HepG2 (cell line): ENCODE results near the gene ANKRD40. TPM values are rescaled to one million over a fixed set of nuclear protein-coding genes. Genes with fewer than 3 reads are reported as not detected.

Experiments used
- ARNTL ChIP-seq: sonication (generic); formaldehyde crosslinking; IDR thresholded peaks from 2 replicates; pipeline ENCODE4 v1.4.0; 2020; ENCODE audit warnings: mild to moderate bottlenecking, missing genetic modification reagents
- CHD2 ChIP-seq: IDR thresholded peaks from 2 replicates; pipeline ENCODE4 v1.6.1; 2011; ENCODE audit warnings: low read depth, low read length, improper control_type of control experiment
- EHMT2 ChIP-seq: fragments of 200-600 bp; sonication (generic); IDR thresholded peaks from 2 replicates; pipeline ENCODE4 v1.7.0; 2017; ENCODE audit warnings: antibody characterized with exemption, low read depth, low read length, borderline replicate concordance
- FLYWCH1 ChIP-seq: sonication (generic); formaldehyde crosslinking; IDR thresholded peaks from 2 replicates; pipeline ENCODE4 v1.8.1; 2023; ENCODE audit warnings: mild to moderate bottlenecking, missing genetic modification reagents
- FOSL1 ChIP-seq: sonication (generic); formaldehyde crosslinking; IDR thresholded peaks from 2 replicates; pipeline ENCODE4 v1.9.0; 2021; ENCODE audit warnings: missing genetic modification reagents, borderline replicate concordance
- FOXK2 ChIP-seq: fragments of 450-650 bp; IDR thresholded peaks from 2 replicates; pipeline ENCODE4 v1.6.1; 2016
- GFI1 ChIP-seq: sonication (generic); formaldehyde crosslinking; IDR thresholded peaks from 2 replicates; pipeline ENCODE4 v1.5.0; 2020; ENCODE audit warnings: missing genetic modification reagents, mild to moderate bottlenecking, borderline replicate concordance
- PRMT3 ChIP-seq: sonication (generic); formaldehyde crosslinking; IDR thresholded peaks from 2 replicates; pipeline ENCODE4 v1.8.1; 2022; ENCODE audit warnings: low read depth, mild to moderate bottlenecking, moderate library complexity, missing genetic modification reagents, borderline replicate concordance
- RARA ChIP-seq: IDR thresholded peaks from 2 replicates; pipeline ENCODE4 v1.6.1; 2016; ENCODE audit warnings: missing genetic modification reagents, missing compliant biosample characterization
- SMAD1 ChIP-seq: sonication (generic); formaldehyde crosslinking; IDR thresholded peaks from 2 replicates; pipeline ENCODE4 v1.4.0; 2020; ENCODE audit warnings: missing genetic modification reagents, low read depth, mild to moderate bottlenecking, borderline replicate concordance
- SOX13 ChIP-seq, 3 experiments: fragments of 450-650 bp in 1 of 3; sonication (generic) in 1 of 3; formaldehyde crosslinking in 1 of 3; IDR thresholded peaks in 2 of 3; conservative IDR thresholded peaks in 1 of 3; 2 replicates each; pipeline versions ENCODE4 v1.5.0 to v1.6.1; 2016 to 2020; ENCODE audit warnings: antibody characterized with exemption in 1 of 3, mild to moderate bottlenecking in 1 of 3, missing compliant biosample characterization in 1 of 3, missing genetic modification reagents in 1 of 3, moderate library complexity in 1 of 3
- SYNCRIP ChIP-seq: fragments of 200-400 bp; formaldehyde crosslinking; IDR thresholded peaks from 2 replicates; pipeline ENCODE4 v1.6.1; 2018; ENCODE audit warnings: mild to moderate bottlenecking, low read depth, low read length; ENCODE audit not compliant: insufficient read depth
- TBL1XR1 ChIP-seq: fragments of 150-350 bp; IDR thresholded peaks from 2 replicates; pipeline ENCODE4 v1.6.1; 2014; ENCODE audit warnings: borderline replicate concordance, low read length; ENCODE audit not compliant: partially characterized antibody
- WIZ ChIP-seq: sonication (generic); formaldehyde crosslinking; IDR thresholded peaks from 2 replicates; pipeline ENCODE4 v1.5.1; 2020; ENCODE audit warnings: mild to moderate bottlenecking, missing genetic modification reagents
- ZNF160 ChIP-seq: sonication (generic); formaldehyde crosslinking; IDR thresholded peaks from 2 replicates; pipeline ENCODE4 v1.8.0; 2022; ENCODE audit warnings: mild to moderate bottlenecking, inconsistent platforms, missing genetic modification reagents
- ZNF207 ChIP-seq: fragments of 450-650 bp; IDR thresholded peaks from 2 replicates; pipeline ENCODE4 v1.6.1; 2016; ENCODE audit warnings: antibody characterized with exemption, borderline replicate concordance
- ZNF230 ChIP-seq: sonication (generic); formaldehyde crosslinking; IDR thresholded peaks from 2 replicates; pipeline ENCODE4 v1.4.0; 2020; ENCODE audit warnings: mild to moderate bottlenecking, missing genetic modification reagents
- ZNF619 ChIP-seq: sonication (generic); formaldehyde crosslinking; IDR thresholded peaks from 2 replicates; pipeline ENCODE4 v1.4.0; 2020; ENCODE audit warnings: mild to moderate bottlenecking, missing genetic modification reagents
- ZNF792 ChIP-seq: IDR thresholded peaks from 2 replicates; pipeline ENCODE4 v1.6.1; 2016
- polyA plus RNA-seq, 8 experiments: library from polyadenylated mRNA; depleted of rRNA in 3 of 8; stranded (reverse) in 7 of 8; unstranded in 1 of 8; fragments of >200 nt; fragmentation: Illumina TruSeq in 4 of 8; extraction: Trizol in 4 of 8; gene quantifications; 2 replicates each; pipeline versions ENCODE4 v1.2.1 to v1.2.3, GENCODE V29; 2011 to 2016; ENCODE audit warnings: low read depth in 4 of 8, missing spikeins in 1 of 8, mixed read lengths in 1 of 8; ENCODE audit not compliant: insufficient read depth in 1 of 8
- total RNA-seq, 5 experiments: library from RNA; depleted of rRNA; stranded (reverse); fragments of >200 nt; fragmentation: Illumina TruSeq; extraction: Trizol; gene quantifications; 2 replicates each; pipeline ENCODE4 v1.2.3, GENCODE V29; 2016; ENCODE audit warnings: low read depth in 1 of 5
- TF ChIP-seq, protein P1 (sequence below): sonication (generic); formaldehyde crosslinking; IDR thresholded peaks from 2 replicates; pipeline ENCODE4 v1.5.1; 2020; ENCODE audit warnings: missing genetic modification reagents, mild to moderate bottlenecking, borderline replicate concordance
- TF ChIP-seq, protein P2 (sequence below): sonication (generic); formaldehyde crosslinking; IDR thresholded peaks from 2 replicates; pipeline ENCODE4 v1.5.1; 2020; ENCODE audit warnings: mild to moderate bottlenecking, missing genetic modification reagents, moderate library complexity
- TF ChIP-seq, protein P3 (sequence below): sonication (generic); IDR thresholded peaks from 2 replicates; pipeline ENCODE4 v1.6.1; 2016; ENCODE audit warnings: low read depth, borderline replicate concordance

Gene ANKRD40
- total and polyA plus RNA-seq, 2 of the 13 experiments (the other 11 are each of a cell fraction or from before 2014, with no cell fraction given), result 35.0 to 46.4 TPM

- TF ChIP-seq, protein P1, sequence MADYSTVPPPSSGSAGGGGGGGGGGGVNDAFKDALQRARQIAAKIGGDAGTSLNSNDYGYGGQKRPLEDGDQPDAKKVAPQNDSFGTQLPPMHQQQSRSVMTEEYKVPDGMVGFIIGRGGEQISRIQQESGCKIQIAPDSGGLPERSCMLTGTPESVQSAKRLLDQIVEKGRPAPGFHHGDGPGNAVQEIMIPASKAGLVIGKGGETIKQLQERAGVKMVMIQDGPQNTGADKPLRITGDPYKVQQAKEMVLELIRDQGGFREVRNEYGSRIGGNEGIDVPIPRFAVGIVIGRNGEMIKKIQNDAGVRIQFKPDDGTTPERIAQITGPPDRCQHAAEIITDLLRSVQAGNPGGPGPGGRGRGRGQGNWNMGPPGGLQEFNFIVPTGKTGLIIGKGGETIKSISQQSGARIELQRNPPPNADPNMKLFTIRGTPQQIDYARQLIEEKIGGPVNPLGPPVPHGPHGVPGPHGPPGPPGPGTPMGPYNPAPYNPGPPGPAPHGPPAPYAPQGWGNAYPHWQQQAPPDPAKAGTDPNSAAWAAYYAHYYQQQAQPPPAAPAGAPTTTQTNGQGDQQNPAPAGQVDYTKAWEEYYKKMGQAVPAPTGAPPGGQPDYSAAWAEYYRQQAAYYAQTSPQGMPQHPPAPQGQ, result no peak
- no peak for TF ChIP-seq SMAD1 (CRISPR knock-in tag)
- no peak for TF ChIP-seq EHMT2
- peak; percentile 58; the same call in 1 of the 2 replicates for TF ChIP-seq SOX13 (IDR thresholded peaks at IDR 0.05)
- TF ChIP-seq SOX13 (CRISPR knock-in tag; conservative IDR thresholded peaks at IDR 0.05 in 1 of 2, IDR thresholded peaks at IDR 0.05 in 1 of 2), result peak in 1 of 2 experiments; percentile 84; a peak in 2 of 4 replicates
- 0 out of 2 replicates have a peak, but pooled peaks have one; percentile 51 for TF ChIP-seq ZNF230 (CRISPR knock-in tag)
- TF ChIP-seq, protein P2, sequence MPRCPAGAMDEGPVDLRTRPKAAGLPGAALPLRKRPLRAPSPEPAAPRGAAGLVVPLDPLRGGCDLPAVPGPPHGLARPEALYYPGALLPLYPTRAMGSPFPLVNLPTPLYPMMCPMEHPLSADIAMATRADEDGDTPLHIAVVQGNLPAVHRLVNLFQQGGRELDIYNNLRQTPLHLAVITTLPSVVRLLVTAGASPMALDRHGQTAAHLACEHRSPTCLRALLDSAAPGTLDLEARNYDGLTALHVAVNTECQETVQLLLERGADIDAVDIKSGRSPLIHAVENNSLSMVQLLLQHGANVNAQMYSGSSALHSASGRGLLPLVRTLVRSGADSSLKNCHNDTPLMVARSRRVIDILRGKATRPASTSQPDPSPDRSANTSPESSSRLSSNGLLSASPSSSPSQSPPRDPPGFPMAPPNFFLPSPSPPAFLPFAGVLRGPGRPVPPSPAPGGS (CRISPR knock-in tag), result peak; percentile 69; the same call in 1 of the 2 replicates
- TF ChIP-seq TBL1XR1, result no peak
- 0 out of 2 replicates have a peak, but pooled peaks have one; percentile 59 for TF ChIP-seq PRMT3 (CRISPR knock-in tag)
- TF ChIP-seq ZNF207, result no peak
- 0 out of 2 replicates have a peak, but pooled peaks have one; percentile 49 for TF ChIP-seq ZNF792 (CRISPR knock-in tag)
- no peak for TF ChIP-seq ZNF160 (CRISPR knock-in tag)
- TF ChIP-seq, protein P3, sequence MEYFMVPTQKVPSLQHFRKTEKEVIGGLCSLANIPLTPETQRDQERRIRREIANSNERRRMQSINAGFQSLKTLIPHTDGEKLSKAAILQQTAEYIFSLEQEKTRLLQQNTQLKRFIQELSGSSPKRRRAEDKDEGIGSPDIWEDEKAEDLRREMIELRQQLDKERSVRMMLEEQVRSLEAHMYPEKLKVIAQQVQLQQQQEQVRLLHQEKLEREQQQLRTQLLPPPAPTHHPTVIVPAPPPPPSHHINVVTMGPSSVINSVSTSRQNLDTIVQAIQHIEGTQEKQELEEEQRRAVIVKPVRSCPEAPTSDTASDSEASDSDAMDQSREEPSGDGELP, result no peak; the same call in 1 of the 2 replicates
- TF ChIP-seq FLYWCH1 (CRISPR knock-in tag), result 0 out of 2 replicates have a peak, but pooled peaks have one; percentile 8
- 0 out of 2 replicates have a peak, but pooled peaks have one; percentile 25 for TF ChIP-seq GFI1 (CRISPR knock-in tag)
- TF ChIP-seq WIZ (CRISPR knock-in tag), result no peak
- TF ChIP-seq SYNCRIP, result no peak
- TF ChIP-seq FOSL1, result no peak
- TF ChIP-seq FOXK2, result no peak
- TF ChIP-seq CHD2, result no peak
- TF ChIP-seq ZNF619 (CRISPR knock-in tag), result no peak
- TF ChIP-seq RARA (CRISPR knock-in tag), result peak; percentile 78
- peak; percentile 30; the same call in 1 of the 2 replicates for TF ChIP-seq ARNTL (CRISPR knock-in tag)
Measured at GRCh38 chr17:50679008-50679544, 28.6 kb downstream of the ANKRD40 start (continued).
